Keratinocyte (primary cell): ENCODE data around the gene TRAF5. TPM values are rescaled to one million over a fixed set of nuclear protein-coding genes. Genes with fewer than 3 reads are reported as not detected.

Source experiments
- DNase-seq: peaks from one replicate; pipeline ENCODE4 v3.0.0-alpha.2; 2011; ENCODE audit warnings: low read depth, missing footprints, low spot score
- FAIRE-seq: peaks from 2 replicates; lab custom pipeline; 2011; peaks lifted over from hg19 to GRCh38; lab: Jason Lieb, UNC
- H2AFZ ChIP-seq: 2 replicates; pipeline ENCODE4 v1.6.0; 2012; ENCODE audit warnings: low read length, control low read depth, inconsistent platforms; ENCODE audit not compliant: control insufficient read depth
- H3K27ac ChIP-seq: 2 replicates; pipeline ENCODE4 v1.5.1; 2011; ENCODE audit warnings: low read length; ENCODE audit not compliant: control insufficient read depth, insufficient read depth
- H3K27me3 ChIP-seq: 3 replicates; pipeline ENCODE4 v1.6.0; 2011; ENCODE audit warnings: low read length; ENCODE audit not compliant: control insufficient read depth, insufficient read depth; ENCODE audit errors: extremely low read depth
- H3K36me3 ChIP-seq, 2 experiments: 2 replicates in 1 of 2; 3 replicates in 1 of 2; pipeline ENCODE4 v1.5.1; 2011; ENCODE audit warnings: low read length in 2 of 2, mild to moderate bottlenecking in 1 of 2; ENCODE audit not compliant: control insufficient read depth in 2 of 2, insufficient read depth in 2 of 2; ENCODE audit errors: extremely low read depth in 1 of 2
- H3K4me1 ChIP-seq: 3 replicates; pipeline ENCODE4 v1.5.1; 2011; ENCODE audit warnings: low read length; ENCODE audit not compliant: control insufficient read depth, insufficient read depth; ENCODE audit errors: extremely low read depth
- H3K4me2 ChIP-seq: 3 replicates; pipeline ENCODE4 v1.6.0; 2011; ENCODE audit warnings: low read depth, low read length; ENCODE audit not compliant: control insufficient read depth, insufficient read depth; ENCODE audit errors: extremely low read depth
- H3K4me3 ChIP-seq, 3 experiments: fragments of 200-600 bp in 1 of 3; sonication (generic) in 1 of 3; 2 replicates in 2 of 3; 3 replicates in 1 of 3; pipeline ENCODE4 v1.5.1; 2011 to 2016; ENCODE audit warnings: low read length in 3 of 3, mild to moderate bottlenecking in 3 of 3, control low read depth in 2 of 3, inconsistent platforms in 1 of 3, low read depth in 1 of 3, mixed read lengths in 1 of 3, mixed run types in 1 of 3, moderate library complexity in 1 of 3; ENCODE audit not compliant: control insufficient read depth in 2 of 3, insufficient read depth in 2 of 3; ENCODE audit errors: extremely low read depth in 1 of 3
- H3K79me2 ChIP-seq: 2 replicates; pipeline ENCODE4 v1.6.0; 2012; ENCODE audit warnings: low read length; ENCODE audit not compliant: control insufficient read depth, insufficient read depth
- H3K9ac ChIP-seq: 3 replicates; pipeline ENCODE4 v1.6.0; 2011; ENCODE audit warnings: low read length; ENCODE audit not compliant: control insufficient read depth, insufficient read depth; ENCODE audit errors: extremely low read depth
- H3K9me1 ChIP-seq: 3 replicates; pipeline ENCODE4 v1.6.0; 2011; ENCODE audit warnings: low read length; ENCODE audit not compliant: control insufficient read depth, insufficient read depth; ENCODE audit errors: extremely low read depth
- H3K9me3 ChIP-seq: 2 replicates; pipeline ENCODE4 v1.5.1; 2012; ENCODE audit warnings: low read depth, low read length; ENCODE audit not compliant: control insufficient read depth
- H4K20me1 ChIP-seq: 3 replicates; pipeline ENCODE4 v1.6.0; 2011; ENCODE audit warnings: low read length; ENCODE audit not compliant: control insufficient read depth, insufficient read depth; ENCODE audit errors: extremely low read depth
- CTCF ChIP-seq, 3 experiments: IDR thresholded peaks in 1 of 3; conservative IDR thresholded peaks in 1 of 3; optimal IDR thresholded peaks in 1 of 3; 2 replicates in 2 of 3; 3 replicates in 1 of 3; pipeline versions ENCODE3 to v1.5.1; 2011; ENCODE audit warnings: low read length in 3 of 3, mild to moderate bottlenecking in 3 of 3, moderate library complexity in 2 of 3, control low read depth in 1 of 3, inconsistent platforms in 1 of 3; ENCODE audit not compliant: insufficient read depth in 2 of 3; ENCODE audit errors: extremely low read depth in 1 of 3
- EZH2 ChIP-seq: IDR thresholded peaks from one replicate; pipeline ENCODE4 v1.6.1; 2012; ENCODE audit warnings: inconsistent platforms, mild to moderate bottlenecking, low read length, moderate library complexity
- dilution Hi-C: fragments of 300-500 bp; cut with MboI; formaldehyde crosslinking; loops from one replicate; pipeline ENCODE4 v1.7.0; 2020; ENCODE audit warnings: low sequenced_read_pairs; ENCODE audit not compliant: extremely low pct_ligation_motif_present
- polyA plus RNA-seq, 5 experiments: library from polyadenylated mRNA; depleted of rRNA in 3 of 5; stranded (reverse) in 3 of 5; stranded (forward) in 1 of 5; unstranded in 1 of 5; fragments of >200 nt; gene quantifications; 1 replicate in 1 of 5; 2 replicates in 3 of 5; 3 replicates in 1 of 5; pipeline versions ENCODE4 v1.2.1 to v1.2.3, GENCODE V29; 2011 to 2012; ENCODE audit warnings: missing spikeins in 2 of 5, low read depth in 1 of 5, low replicate concordance in 1 of 5

The TRAF5 gene
- polyA plus RNA-seq, 1 donor (not counting 4 experiments of a cell fraction or from before 2014, with no cell fraction given), result 2.1 TPM

DNA sequence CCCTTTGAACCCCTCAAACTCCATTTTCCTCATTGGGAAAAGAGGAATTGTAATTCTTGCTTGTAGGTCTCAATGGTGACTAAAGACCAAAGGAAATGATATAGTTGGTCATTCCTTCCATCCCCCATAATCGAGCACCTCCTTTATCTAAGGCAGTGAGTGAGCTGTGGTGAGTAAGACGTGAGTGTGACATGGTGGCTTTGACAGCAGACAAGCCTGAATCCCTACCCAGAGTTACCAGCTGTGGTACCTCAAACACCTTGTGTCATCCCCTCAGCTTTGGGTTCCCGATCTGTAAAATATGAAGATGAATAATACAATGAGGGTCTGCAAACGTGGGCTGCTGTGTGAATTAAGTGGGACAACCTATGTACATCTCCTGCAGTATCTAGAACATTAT is 8.4 kb downstream of the TRAF5 start:
- Histone ChIP-seq H3K27me3 (no peaks in the 10 kb centered on the region), H3K36me3 (no peaks in the 10 kb centered on the region), H3K79me2 (no peaks in the 10 kb centered on the region), H4K20me1 (no peaks in the 10 kb centered on the region), H3K9me1 (no peaks in the 10 kb centered on the region), H3K4me3 (no peak overlapping the region), H3K4me2 (no peak overlapping the region), H3K4me1 (peaks cover 6% of the 10 kb centered on the region), H3K9me3 (no peaks in the 10 kb centered on the region), H3K9ac (no peak overlapping the region), H2AFZ (no peak overlapping the region), H3K27ac (no peak overlapping the region)
- dilution Hi-C loops, result no loop called here
- DNase-seq, result no peak
- FAIRE-seq, result no peak
- no peak for TF ChIP-seq EZH2
- no peak for TF ChIP-seq CTCF (optimal IDR thresholded peaks at IDR 0.05 in 1 of 3, IDR thresholded peaks at IDR 0.05 in 1 of 3, conservative IDR thresholded peaks at IDR 0.05 in 1 of 3; ENCODE audit: extremely low read depth in 1 of 3, insufficient read depth in 2 of 3, low read length in 3 of 3)

DNA sequence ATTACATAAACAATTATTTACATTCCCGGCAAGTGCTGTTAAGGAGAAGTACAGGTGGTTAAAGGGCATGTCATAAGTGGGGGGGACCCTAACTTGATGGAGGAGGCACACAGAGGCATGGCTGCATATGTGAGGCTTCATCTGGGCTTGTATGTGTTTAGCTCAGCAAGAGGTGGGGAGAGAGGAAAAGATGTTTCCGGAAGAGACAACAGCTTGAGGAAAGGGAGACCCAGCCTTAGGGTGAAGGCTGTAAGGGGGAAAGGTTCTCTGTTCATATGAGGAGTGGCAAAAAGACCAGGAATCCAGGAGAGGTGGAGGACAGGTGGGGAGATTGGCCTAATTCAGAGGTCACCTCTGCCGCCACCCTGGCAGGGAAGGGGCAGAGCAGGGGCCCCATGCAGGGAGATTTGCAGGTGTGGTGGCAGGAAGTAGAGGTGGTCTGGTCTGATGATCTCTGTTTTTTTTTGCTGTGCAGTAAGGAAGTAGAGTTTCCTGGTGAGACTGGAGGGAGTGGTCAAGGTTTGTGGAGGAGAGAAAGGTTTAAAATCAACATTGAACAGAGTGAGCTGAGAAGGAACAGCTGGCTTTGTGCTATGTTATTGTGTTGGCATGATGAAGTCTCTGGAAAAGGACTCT is 9.0 kb downstream of the TRAF5 start:
- FAIRE-seq (no peak), DNase-seq (no peak)
- no peaks in the 10 kb centered on the region for H3K27me3 ChIP-seq
- H3K27ac ChIP-seq, result no peak overlapping the region
- H3K9me3 ChIP-seq, result no peaks in the 10 kb centered on the region
- no peak overlapping the region for H3K9ac ChIP-seq
- H3K79me2 ChIP-seq, result no peaks in the 10 kb centered on the region
- H3K9me1 ChIP-seq, result no peaks in the 10 kb centered on the region
- no peak overlapping the region for H3K4me2 ChIP-seq
- no peaks in the 10 kb centered on the region for H3K36me3 ChIP-seq
- dilution Hi-C loops, result no loop called here
- no peaks in the 10 kb centered on the region for H4K20me1 ChIP-seq
- TF ChIP-seq EZH2 (no peak), CTCF (optimal IDR thresholded peaks at IDR 0.05 in 1 of 3, IDR thresholded peaks at IDR 0.05 in 1 of 3, conservative IDR thresholded peaks at IDR 0.05 in 1 of 3; ENCODE audit: extremely low read depth in 1 of 3, insufficient read depth in 2 of 3, low read length in 3 of 3) (no peak)
- peaks cover 6% of the 10 kb centered on the region for H3K4me1 ChIP-seq
- H2AFZ ChIP-seq, result no peak overlapping the region
- H3K4me3 ChIP-seq, result no peak overlapping the region
